Fibroblast of skin of left biceps (primary cell): ENCODE results near the gene RPL35.
"Not testable (repeated sequence)": the region's sequence is repeated elsewhere in the genome, so short reads cannot be mapped to it uniquely, and the experiment has no call there.

Source experiments
- DNase-seq, 2 experiments: peaks; one replicate each; pipeline ENCODE4 v3.0.0-alpha.2; 2013; ENCODE audit warnings: low read depth in 2 of 2

Gene RPL35

GRCh38 chr9:124852829-124853531 is 8.8 kb downstream of the RPL35 start, which contains the start of gene WDR38:
Gene WDR38, plus strand, starts transcription at chr9:124853460. Its CDS starts 72 bp downstream, at chr9:124853532.
- DNase-seq = no peak

GRCh38 chr9:124852121-124852828 is 9.5 kb downstream of the RPL35 start:
- DNase-seq = no peak

GRCh38 chr9:124849801-124850200 is 12.0 kb downstream of the RPL35 start:
- no peak for DNase-seq

- DNase-seq = no peak
Measured at GRCh38 chr9:124846969-124847368, 14.8 kb downstream of the RPL35 start.

- DNase-seq = not testable (repeated sequence)
Measured at GRCh38 chr9:124846467-124846866, 15.3 kb downstream of the RPL35 start.

GRCh38 chr9:124844291-124844690 is 17.5 kb downstream of the RPL35 start:
- no peak for DNase-seq

- DNase-seq = no peak
Measured at GRCh38 chr9:124843456-124844034, 18.2 kb downstream of the RPL35 start.

GRCh38 chr9:124841075-124841821 is 20.5 kb downstream of the RPL35 start:
- no peak for DNase-seq

GRCh38 chr9:124840300-124840833 is 21.4 kb downstream of the RPL35 start:
- DNase-seq = no peak

GRCh38 chr9:124839612-124840299 is 22.0 kb downstream of the RPL35 start:
- DNase-seq = no peak

GRCh38 chr9:124838567-124839275 is 23.0 kb downstream of the RPL35 start:
- DNase-seq = not testable (repeated sequence)

- not testable (repeated sequence) for DNase-seq
Measured at GRCh38 chr9:124838132-124838531, 23.6 kb downstream of the RPL35 start.

GRCh38 chr9:124835026-124835557 is 26.7 kb downstream of the RPL35 start:
- DNase-seq = peak; percentile 49 to 57

- DNase-seq = no peak
Measured at GRCh38 chr9:124834591-124834990, 27.2 kb downstream of the RPL35 start.

- no peak for DNase-seq
Measured at GRCh38 chr9:124831642-124832364, 30.0 kb downstream of the RPL35 start.

GRCh38 chr9:124830593-124830992 is 31.2 kb downstream of the RPL35 start:
- no peak for DNase-seq

- DNase-seq = no peak
Measured at GRCh38 chr9:124829334-124829669, 32.5 kb downstream of the RPL35 start.

- DNase-seq = no peak
Measured at GRCh38 chr9:124828489-124829333, 33.0 kb downstream of the RPL35 start.
